LNCaP clone FGC (cell line): Measurements from ENCODE around the gene YWHAH.

Source experiments
- DNase-seq: peaks from one replicate; pipeline ENCODE4 v3.0.0-alpha.2; 2011; ENCODE audit warnings: low read depth
- H3K4me3 ChIP-seq: 2 replicates; pipeline ENCODE4 v1.5.1; 2011; ENCODE audit warnings: mild to moderate bottlenecking, low read depth, low read length, control low read depth
- TF ChIP-seq, protein P1 (sequence below): IDR thresholded peaks from 2 replicates; pipeline ENCODE4 v1.5.1; 2012; ENCODE audit warnings: mild to moderate bottlenecking; ENCODE audit not compliant: control insufficient read depth, insufficient read depth; ENCODE audit errors: extremely low read depth

The YWHAH gene

DNA sequence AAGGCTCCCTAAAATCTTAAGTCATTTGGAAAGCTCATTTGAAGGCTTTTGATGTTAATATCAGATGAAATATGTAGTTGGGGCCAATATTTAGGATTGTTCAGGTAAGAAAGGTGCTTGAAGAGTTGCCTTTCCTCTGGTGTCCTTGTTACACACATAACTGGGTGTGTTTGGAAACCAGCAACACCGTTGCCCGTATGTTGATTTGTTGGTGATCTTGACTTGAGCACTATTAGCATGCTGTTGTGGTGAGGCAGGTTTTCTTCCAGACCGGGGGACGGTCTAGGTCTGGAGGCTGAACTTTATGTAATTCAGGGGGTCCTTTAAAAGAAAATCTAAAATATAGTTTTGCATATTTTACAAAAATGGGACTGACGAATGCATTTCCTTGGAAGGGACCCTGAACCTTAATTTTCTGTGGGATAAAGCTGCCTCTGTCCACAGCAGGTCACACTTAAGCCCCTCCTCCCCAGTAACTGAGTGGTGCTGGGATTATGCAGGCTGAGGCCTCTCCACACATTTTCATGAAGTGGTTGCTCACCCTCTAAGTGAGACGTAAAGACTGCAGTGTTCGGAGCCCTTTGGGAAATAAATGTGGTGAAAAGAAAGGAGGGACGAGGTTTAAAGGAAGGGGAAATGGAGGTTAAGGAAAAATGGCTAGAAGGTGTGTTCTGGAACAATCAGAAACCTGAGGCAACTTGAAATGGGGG, 1.8 kb downstream of the YWHAH start:
- TF ChIP-seq, protein P1, sequence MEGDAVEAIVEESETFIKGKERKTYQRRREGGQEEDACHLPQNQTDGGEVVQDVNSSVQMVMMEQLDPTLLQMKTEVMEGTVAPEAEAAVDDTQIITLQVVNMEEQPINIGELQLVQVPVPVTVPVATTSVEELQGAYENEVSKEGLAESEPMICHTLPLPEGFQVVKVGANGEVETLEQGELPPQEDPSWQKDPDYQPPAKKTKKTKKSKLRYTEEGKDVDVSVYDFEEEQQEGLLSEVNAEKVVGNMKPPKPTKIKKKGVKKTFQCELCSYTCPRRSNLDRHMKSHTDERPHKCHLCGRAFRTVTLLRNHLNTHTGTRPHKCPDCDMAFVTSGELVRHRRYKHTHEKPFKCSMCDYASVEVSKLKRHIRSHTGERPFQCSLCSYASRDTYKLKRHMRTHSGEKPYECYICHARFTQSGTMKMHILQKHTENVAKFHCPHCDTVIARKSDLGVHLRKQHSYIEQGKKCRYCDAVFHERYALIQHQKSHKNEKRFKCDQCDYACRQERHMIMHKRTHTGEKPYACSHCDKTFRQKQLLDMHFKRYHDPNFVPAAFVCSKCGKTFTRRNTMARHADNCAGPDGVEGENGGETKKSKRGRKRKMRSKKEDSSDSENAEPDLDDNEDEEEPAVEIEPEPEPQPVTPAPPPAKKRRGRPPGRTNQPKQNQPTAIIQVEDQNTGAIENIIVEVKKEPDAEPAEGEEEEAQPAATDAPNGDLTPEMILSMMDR = no peak
- DNase-seq = no peak
- peak overlapping the region; percentile 86 for H3K4me3 ChIP-seq

DNA sequence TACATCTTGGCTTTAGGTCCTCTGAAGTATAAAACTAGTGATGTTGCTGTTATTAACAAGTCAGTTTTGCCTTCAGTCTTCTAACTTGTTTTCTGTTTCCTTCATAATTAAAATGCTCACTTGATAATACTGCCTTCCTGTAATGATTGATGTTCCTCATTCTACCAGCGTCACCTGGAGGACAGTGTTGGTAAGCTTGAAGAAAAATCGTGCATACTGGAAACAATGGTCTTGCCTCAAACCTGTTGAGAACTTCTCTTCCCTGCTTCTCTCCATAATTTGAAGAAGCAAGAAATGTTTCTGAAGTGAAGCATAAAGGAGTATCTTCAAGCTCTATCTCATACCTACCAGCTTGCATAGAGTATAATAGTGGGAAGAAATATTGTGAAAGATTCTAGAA, 3.0 kb downstream of the YWHAH start:
- TF ChIP-seq, protein P1 = peak; percentile 85
- no peak overlapping the region for H3K4me3 ChIP-seq
- no peak for DNase-seq

DNA sequence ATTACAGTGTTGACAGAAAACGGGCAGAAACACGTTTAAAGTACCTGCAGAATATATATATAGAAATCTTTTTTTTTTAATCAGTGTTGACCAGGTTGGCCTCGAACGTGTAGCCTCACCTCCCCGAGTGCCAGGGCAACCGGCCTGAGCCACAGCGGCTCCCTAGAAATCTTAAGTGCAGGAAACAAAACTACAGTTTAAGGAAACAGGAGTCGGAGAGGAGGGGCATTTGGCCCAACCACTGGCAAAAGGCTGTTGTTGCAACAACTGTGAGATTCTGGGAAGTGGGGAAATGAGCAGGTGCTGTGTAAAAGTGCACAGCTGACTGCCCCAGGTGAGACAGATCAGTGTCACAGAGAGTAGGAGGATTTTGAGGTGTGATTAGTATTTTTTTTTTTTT, 3.7 kb downstream of the YWHAH start:
- DNase-seq = no peak

DNA sequence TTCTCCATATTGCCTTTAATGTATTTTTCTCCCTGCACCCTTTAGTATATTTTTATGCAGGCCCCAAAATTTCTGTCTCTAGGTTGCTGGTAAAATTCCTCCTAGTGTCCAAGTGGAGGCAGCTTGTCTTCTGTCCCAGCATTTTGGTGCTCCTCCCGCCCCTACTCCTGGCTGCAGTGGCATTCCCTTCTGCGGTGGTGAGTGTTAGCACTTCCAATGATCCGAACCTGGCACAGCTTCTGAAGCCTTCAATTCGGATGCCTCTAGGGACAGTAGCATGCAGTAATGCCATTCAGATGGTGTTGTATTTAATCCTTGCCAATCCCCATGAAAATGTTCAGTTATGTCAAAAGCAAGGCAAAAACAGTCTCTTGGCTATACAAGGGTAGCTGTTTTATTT, 5.9 kb downstream of the YWHAH start:
- TF ChIP-seq, protein P1 = no peak
- no peak overlapping the region for H3K4me3 ChIP-seq
- no peak for DNase-seq

More for the DNA sequence above, 3.7 kb downstream of the YWHAH start:
- TF ChIP-seq, protein P1 = no peak
- H3K4me3 ChIP-seq = no peak overlapping the region

DNA sequence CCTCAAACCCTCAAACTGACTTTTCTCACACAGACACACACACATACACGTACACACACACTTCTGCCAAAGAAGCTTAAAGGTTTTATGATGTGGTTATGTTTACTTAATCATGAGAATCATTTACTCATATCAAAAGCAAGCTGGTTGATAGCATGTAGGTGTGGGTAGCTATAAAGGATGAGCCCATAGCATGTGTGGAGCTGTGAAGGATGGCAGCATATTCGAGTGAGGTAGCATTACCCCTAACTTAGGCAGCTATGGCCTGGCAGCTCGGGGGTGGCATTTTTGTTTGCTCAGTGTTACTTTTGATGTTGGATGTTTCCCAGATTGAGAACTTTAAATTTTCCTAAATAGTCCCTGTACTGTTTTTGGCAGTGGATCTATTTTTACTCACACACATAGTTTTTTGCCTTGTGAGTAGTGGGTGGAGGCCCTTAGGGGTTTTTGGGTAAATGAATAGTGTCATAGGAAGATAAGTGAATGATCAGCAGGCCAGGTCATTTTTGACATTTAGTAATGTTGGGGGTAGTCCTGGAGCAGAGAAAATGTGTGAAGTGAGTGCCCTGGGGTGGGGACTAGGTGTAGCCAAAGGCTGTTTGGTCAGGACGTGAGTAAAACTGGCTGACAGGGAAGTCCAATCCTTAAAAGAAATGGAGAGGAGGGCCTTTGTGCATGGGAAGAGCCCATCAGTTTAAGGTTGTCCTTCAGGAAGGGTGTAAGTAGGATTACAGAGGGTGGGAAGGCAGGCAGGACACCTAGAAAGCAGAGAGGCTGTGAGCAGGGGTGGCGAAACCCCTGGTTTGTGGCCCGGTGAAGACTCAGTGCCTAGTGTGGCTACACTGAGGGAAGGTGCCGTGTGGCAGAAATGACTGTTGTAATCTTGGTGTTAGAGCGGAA, 7.1 kb downstream of the YWHAH start:
- H3K4me3 ChIP-seq = no peak overlapping the region
- no peak for DNase-seq
- TF ChIP-seq, protein P1 = no peak

DNA sequence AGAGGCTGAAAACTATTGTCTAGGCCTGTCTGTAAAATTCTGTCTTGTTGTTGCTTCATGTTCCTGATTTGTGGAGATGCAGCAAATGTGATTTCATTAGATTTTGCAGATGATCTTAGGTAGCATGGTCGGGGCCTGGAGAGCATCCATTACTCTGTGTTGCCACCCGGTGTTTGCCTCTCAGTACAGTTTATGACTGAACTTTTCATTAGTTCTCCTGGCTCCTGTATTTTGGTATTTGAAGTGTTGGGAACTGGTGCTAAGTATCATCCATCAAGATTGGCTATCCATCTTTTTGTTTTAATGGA, 7.7 kb downstream of the YWHAH start:
- TF ChIP-seq, protein P1 = 0 out of 2 replicates have a peak, but pooled peaks have one; percentile 9
- DNase-seq = no peak
- no peak overlapping the region for H3K4me3 ChIP-seq
